Naive thymus-derived CD8-positive, alpha-beta T cell (primary cell): ENCODE measurements around the gene AP4S1. TPM values are rescaled to one million over a fixed set of nuclear protein-coding genes. Genes with fewer than 3 reads are reported as not detected.
"Not testable (repeated sequence)": the region's sequence is repeated elsewhere in the genome, so short reads cannot be mapped to it uniquely, and the experiment has no call there.

Experiments used
- ATAC-seq, 2 donors: fragments of 150-1000 bp; cut with Tn5 transposase in 1 of 2; sonication (Bioruptor Pico), chemical (Tn5 transposase) in 1 of 2; 1 replicate in 1 of 2; 2 replicates in 1 of 2; pipeline ENCODE4 v1.10.0; 2021; ENCODE audit warnings: mild to moderate bottlenecking in 2 of 2, moderate library complexity in 2 of 2
- POLR2A ChIA-PET: fragments of 350-600 bp; sonication (Branson Sonifier 250); formaldehyde crosslinking; loops from one replicate; lab custom pipeline; 2021; ENCODE audit warnings: antibody characterized with exemption; lab: Charles Lee
- DNase-seq, 10 donors: peaks; one replicate each; pipeline versions ENCODE4 v3.0.0 to v3.0.0-alpha.2; 2020 to 2022
- H3K27ac Mint-ChIP-seq, 10 donors: one replicate each; pipeline ENCODE4 v1.8.0; 2020 to 2022; ENCODE audit warnings: mild to moderate bottlenecking in 10 of 10, mixed read lengths in 10 of 10, moderate library complexity in 4 of 10, inconsistent platforms in 1 of 10
- H3K27me3 Mint-ChIP-seq, 5 donors: one replicate each; pipeline ENCODE4 v1.8.0; 2021 to 2022; ENCODE audit warnings: mixed read lengths in 5 of 5
- H3K36me3 Mint-ChIP-seq, 3 donors: one replicate each; pipeline ENCODE4 v1.8.0; 2020 to 2022; ENCODE audit warnings: mixed read lengths in 3 of 3, mild to moderate bottlenecking in 2 of 3, inconsistent platforms in 1 of 3
- H3K4me1 Mint-ChIP-seq, 4 donors: one replicate each; pipeline ENCODE4 v1.8.0; 2021 to 2022; ENCODE audit warnings: mixed read lengths in 4 of 4
- H3K4me3 Mint-ChIP-seq, 10 donors: one replicate each; pipeline ENCODE4 v1.8.0; 2020 to 2022; ENCODE audit warnings: mild to moderate bottlenecking in 10 of 10, mixed read lengths in 10 of 10, moderate library complexity in 6 of 10, inconsistent platforms in 1 of 10
- H3K9me3 Mint-ChIP-seq, 9 donors: one replicate each; pipeline ENCODE4 v1.8.0; 2020 to 2022; ENCODE audit warnings: mixed read lengths in 9 of 9, mild to moderate bottlenecking in 3 of 9, inconsistent platforms in 1 of 9, moderate library complexity in 1 of 9
- polyA plus RNA-seq, 3 donors: library from polyadenylated mRNA; unstranded; fragments of 300-500 nt; fragmentation: Illumina TruSeq; gene quantifications; one replicate each; pipeline ENCODE4 v1.2.3, GENCODE V29; 2021
- total RNA-seq, 8 experiments: library from RNA in 2 of 8; stranded (reverse) in 2 of 8; gene quantifications; one replicate each; pipeline ENCODE4 v1.2.3 and lab custom pipeline; 2021 to 2026

Gene AP4S1
- total and polyA plus RNA-seq, 5 experiments from 2014 or later, result 6.1 to 22.2 (median 11.1) TPM

- Mint-ChIP-seq H3K4me3 (no peak overlapping the region), H3K4me1 (no peaks in the 10 kb centered on the region), H3K27me3 (no peaks in the 10 kb centered on the region), H3K9me3 (peaks cover 0 to 9% (median 3%) of the 10 kb centered on the region in 9 donors), H3K27ac (peak overlapping the region in 1 of 10 donors; percentile 46), H3K36me3 (peaks cover 10 to 79% (median 32%) of the 10 kb centered on the region in 3 donors)
- POLR2A ChIA-PET, result no interaction called here
- DNase-seq (no peak), ATAC-seq (no peak)
Observed at GRCh38 chr14:31071151-31071550, 45.7 kb downstream of the AP4S1 start.

DNA sequence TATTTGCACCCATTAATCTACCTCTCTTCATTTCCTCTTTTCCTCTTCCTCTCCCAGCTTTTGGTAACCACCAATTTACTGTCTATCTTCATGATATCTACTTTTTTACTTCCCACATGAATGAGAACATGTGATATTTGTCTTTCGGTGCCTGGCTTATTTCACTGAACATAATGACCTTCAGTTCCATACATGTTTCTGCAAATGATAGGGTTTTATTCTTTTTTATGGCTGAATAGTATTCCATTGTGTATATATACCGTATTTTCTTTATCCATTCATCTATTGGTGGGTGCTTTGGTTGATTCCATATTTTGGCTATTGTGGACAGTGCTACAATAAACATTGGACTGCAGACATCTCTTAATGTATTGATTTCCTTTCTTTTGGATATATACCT is 49.7 kb downstream of the AP4S1 start:
- no peak for ATAC-seq

GRCh38 chr14:31078766-31079165 is 53.3 kb downstream of the AP4S1 start:
- peaks cover 7 to 55% (median 9%) of the 10 kb centered on the region in 3 donors for H3K36me3 Mint-ChIP-seq
- H3K4me1 Mint-ChIP-seq, result no peaks in the 10 kb centered on the region
- POLR2A ChIA-PET, result no interaction called here
- H3K27me3 Mint-ChIP-seq, result no peaks in the 10 kb centered on the region
- peaks cover 0 to 9% (median 3%) of the 10 kb centered on the region in 9 donors for H3K9me3 Mint-ChIP-seq
- peak overlapping the region in 1 of 10 donors; percentile 61 for H3K27ac Mint-ChIP-seq
- ATAC-seq (no peak), DNase-seq (no peak)
- H3K4me3 Mint-ChIP-seq, result no peak overlapping the region

More for the DNA sequence above, 49.7 kb downstream of the AP4S1 start:
- Mint-ChIP-seq H3K9me3 (peaks cover 0 to 9% (median 3%) of the 10 kb centered on the region in 9 donors), H3K4me1 (no peaks in the 10 kb centered on the region), H3K4me3 (no peak overlapping the region), H3K36me3 (peaks cover 10 to 64% (median 25%) of the 10 kb centered on the region in 3 donors), H3K27ac (no peak overlapping the region), H3K27me3 (no peaks in the 10 kb centered on the region)
- DNase-seq, result no peak
- POLR2A ChIA-PET, result no interaction called here

- Mint-ChIP-seq H3K4me1 (peaks cover 0 to 4% (median 0%) of the 10 kb centered on the region in 4 donors), H3K36me3 (peaks cover 4 to 55% (median 14%) of the 10 kb centered on the region in 3 donors), H3K27me3 (no peaks in the 10 kb centered on the region), H3K9me3 (peaks cover 0 to 5% (median 2%) of the 10 kb centered on the region in 9 donors), H3K4me3 (no peak overlapping the region), H3K27ac (peak overlapping the region in 2 of 10 donors; percentile 24 to 56)
- ATAC-seq, result no peak
- no peak for DNase-seq
- POLR2A ChIA-PET, result no interaction called here
Observed at GRCh38 chr14:31080056-31080455, 54.6 kb downstream of the AP4S1 start.

GRCh38 chr14:31080484-31080883 is 55.0 kb downstream of the AP4S1 start:
- POLR2A ChIA-PET, result no interaction called here
- DNase-seq (no peak), ATAC-seq (no peak)
- H3K27me3 Mint-ChIP-seq, result no peaks in the 10 kb centered on the region
- peaks cover 0 to 4% (median 0%) of the 10 kb centered on the region in 4 donors for H3K4me1 Mint-ChIP-seq
- no peak overlapping the region for H3K4me3 Mint-ChIP-seq
- peaks cover 0 to under 1% (median 0%) of the 10 kb centered on the region in 9 donors for H3K9me3 Mint-ChIP-seq
- peak overlapping the region in 5 of 10 donors; percentile 4 to 62 (median 41) for H3K27ac Mint-ChIP-seq
- H3K36me3 Mint-ChIP-seq, result peaks cover under 1 to 55% (median 11%) of the 10 kb centered on the region in 3 donors

DNA sequence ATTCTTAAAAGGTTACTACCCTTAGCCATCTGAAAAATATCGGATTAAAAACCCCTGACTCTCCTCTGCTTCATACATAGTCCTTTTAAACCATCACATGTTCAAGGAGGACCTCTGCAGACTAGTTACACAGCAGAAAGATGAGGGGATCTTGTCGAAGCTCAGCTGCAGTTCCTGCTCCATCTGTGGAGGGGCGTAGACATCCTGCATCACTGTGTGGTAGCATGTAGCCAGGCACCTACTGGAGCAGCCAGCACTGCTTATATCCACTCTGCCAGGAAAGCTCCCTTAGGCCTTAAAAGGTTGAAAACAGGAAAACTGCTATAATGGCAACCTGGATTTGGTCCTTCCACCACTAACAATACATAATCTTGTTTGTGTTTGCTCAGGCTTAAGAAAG is 58.3 kb downstream of the AP4S1 start:
- H3K4me3 Mint-ChIP-seq, result no peak overlapping the region
- H3K27ac Mint-ChIP-seq, result no peak overlapping the region
- H3K4me1 Mint-ChIP-seq, result peaks cover 0 to 4% (median 0%) of the 10 kb centered on the region in 4 donors
- no peak for ATAC-seq
- no peak for DNase-seq
- H3K27me3 Mint-ChIP-seq, result no peaks in the 10 kb centered on the region
- POLR2A ChIA-PET, result no interaction called here
- H3K36me3 Mint-ChIP-seq, result peaks cover 0 to 42% (median 10%) of the 10 kb centered on the region in 3 donors
- no peaks in the 10 kb centered on the region for H3K9me3 Mint-ChIP-seq

GRCh38 chr14:31084385-31084784 is 58.9 kb downstream of the AP4S1 start:
- no peaks in the 10 kb centered on the region for H3K9me3 Mint-ChIP-seq
- H3K4me1 Mint-ChIP-seq, result peaks cover 0 to 4% (median 0%) of the 10 kb centered on the region in 4 donors
- ATAC-seq, result no peak
- POLR2A ChIA-PET, result no interaction called here
- H3K4me3 Mint-ChIP-seq, result no peak overlapping the region
- H3K27ac Mint-ChIP-seq, result peak overlapping the region in 1 of 10 donors; percentile 14
- peaks cover 0 to 40% (median 10%) of the 10 kb centered on the region in 3 donors for H3K36me3 Mint-ChIP-seq
- no peak for DNase-seq
- no peaks in the 10 kb centered on the region for H3K27me3 Mint-ChIP-seq

DNA sequence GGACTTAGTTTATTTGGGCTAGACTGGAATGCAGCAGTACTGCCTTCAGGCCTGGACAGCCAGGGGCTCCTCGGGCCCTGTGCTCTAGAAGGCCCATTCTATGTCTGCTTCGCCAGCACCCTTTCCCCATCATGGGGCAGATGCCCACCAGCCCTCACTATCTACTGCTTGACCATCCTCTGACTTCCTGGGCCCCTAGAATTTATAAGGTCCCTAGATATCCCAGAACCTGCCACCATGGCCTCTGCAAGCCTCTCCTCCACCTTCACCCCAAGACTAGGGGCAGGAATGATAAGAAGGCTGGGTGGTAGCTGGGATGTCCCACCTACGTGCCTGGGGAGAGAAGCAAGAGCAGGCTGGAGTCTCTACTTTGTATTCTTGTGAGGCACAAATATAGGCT is 59.6 kb downstream of the AP4S1 start:
- ATAC-seq (no peak), DNase-seq (no peak)
- no peaks in the 10 kb centered on the region for H3K27me3 Mint-ChIP-seq
- H3K4me3 Mint-ChIP-seq, result no peak overlapping the region
- no peaks in the 10 kb centered on the region for H3K9me3 Mint-ChIP-seq
- H3K4me1 Mint-ChIP-seq, result peaks cover 0 to 4% (median 0%) of the 10 kb centered on the region in 4 donors
- POLR2A ChIA-PET, result no interaction called here
- peaks cover 0 to 38% (median 10%) of the 10 kb centered on the region in 3 donors for H3K36me3 Mint-ChIP-seq
- H3K27ac Mint-ChIP-seq, result peak overlapping the region in 1 of 10 donors; percentile 43

DNA sequence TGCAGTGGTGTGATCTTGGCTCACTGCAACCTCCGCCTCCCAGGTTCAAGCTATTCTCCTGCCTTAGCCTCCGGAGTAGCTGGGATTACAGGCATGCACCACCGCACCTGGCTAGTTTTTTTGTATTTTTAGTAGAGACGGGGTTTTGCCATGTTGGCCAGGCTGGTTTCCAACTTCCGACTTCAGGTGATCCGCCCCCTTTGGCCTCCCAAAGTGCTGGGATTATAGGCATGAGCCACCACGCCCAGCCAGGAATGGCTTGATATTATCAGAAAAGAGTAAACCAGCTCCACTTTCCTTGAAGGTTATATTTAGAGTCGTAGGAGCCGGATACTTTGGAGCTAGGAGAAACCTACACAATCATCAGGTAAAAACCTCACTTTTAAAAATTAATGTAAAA is 61.0 kb downstream of the AP4S1 start:
- ATAC-seq, H3K27ac Mint-ChIP-seq, DNase-seq, H3K9me3 Mint-ChIP-seq, POLR2A ChIA-PET, H3K4me3 Mint-ChIP-seq, H3K4me1 Mint-ChIP-seq, H3K27me3 Mint-ChIP-seq: not testable (repeated sequence)
- peaks cover 0 to 26% (median 10%) of the 10 kb centered on the region in 3 donors for H3K36me3 Mint-ChIP-seq

DNA sequence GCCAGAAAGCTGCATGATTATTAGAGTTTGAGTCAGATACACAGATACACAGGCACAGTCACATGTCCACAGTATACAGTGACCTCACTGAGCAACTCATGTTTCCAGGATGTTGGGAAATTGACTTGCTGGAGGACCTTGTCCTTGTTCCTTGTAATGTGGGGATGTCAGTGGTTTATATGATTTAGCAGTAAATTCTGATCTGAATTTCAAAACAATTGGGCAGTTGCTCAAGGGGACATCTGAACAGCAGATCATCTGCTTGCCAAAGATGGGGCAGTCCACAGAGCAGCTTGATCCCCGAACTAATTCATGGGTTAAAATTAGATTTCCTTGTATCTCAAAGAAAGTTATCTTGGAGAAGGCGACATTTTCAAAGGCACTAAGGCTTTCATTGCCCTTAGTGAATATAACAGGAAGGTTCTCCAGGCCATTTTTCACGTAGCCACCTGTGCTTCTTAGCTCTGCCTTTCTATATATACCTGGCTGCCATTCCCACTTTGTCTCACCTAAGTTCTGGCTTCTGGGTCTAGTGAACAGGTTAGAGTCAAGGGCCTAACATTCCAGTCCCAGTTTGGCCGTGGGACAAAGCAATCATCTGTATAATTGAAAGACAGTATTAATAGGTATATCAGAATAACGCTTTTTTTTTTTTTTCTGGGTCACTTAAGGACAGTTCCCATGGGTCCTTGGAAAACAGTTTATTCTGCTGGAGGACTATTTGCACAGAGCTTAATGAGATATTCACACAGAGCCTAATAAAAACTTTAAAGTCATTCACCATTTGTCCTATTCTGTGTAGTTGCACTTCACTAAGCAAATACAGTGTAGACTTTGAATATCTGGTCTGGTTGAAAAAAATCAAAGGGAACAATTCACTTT is 65.7 kb downstream of the AP4S1 start:
- DNase-seq (no peak), ATAC-seq (no peak)
- Mint-ChIP-seq H3K4me1 (no peaks in the 10 kb centered on the region), H3K4me3 (no peak overlapping the region), H3K36me3 (peaks cover 0 to 9% (median 0%) of the 10 kb centered on the region in 3 donors), H3K9me3 (no peaks in the 10 kb centered on the region), H3K27ac (peak overlapping the region in 2 of 10 donors; percentile 34 to 55), H3K27me3 (no peaks in the 10 kb centered on the region)
- POLR2A ChIA-PET, result no interaction called here

- no peak for ATAC-seq
Observed at GRCh38 chr14:31092160-31092708, 66.8 kb downstream of the AP4S1 start.

GRCh38 chr14:31093884-31094839 is 68.7 kb downstream of the AP4S1 start:
- DNase-seq, ATAC-seq, H3K9me3 Mint-ChIP-seq, H3K4me3 Mint-ChIP-seq, POLR2A ChIA-PET, H3K27me3 Mint-ChIP-seq, H3K4me1 Mint-ChIP-seq: not testable (repeated sequence)
- Mint-ChIP-seq H3K36me3 (peaks cover 8 to 24% (median 10%) of the 10 kb centered on the region in 3 donors), H3K27ac (peak overlapping the region in 3 of 10 donors; percentile 15 to 60 (median 24))

More at GRCh38 chr14:31092160-31092708, 66.8 kb downstream of the AP4S1 start:
- Mint-ChIP-seq H3K4me3 (no peak overlapping the region), H3K27me3 (no peaks in the 10 kb centered on the region), H3K9me3 (no peaks in the 10 kb centered on the region), H3K27ac (peak overlapping the region in 2 of 10 donors; percentile 3 to 27), H3K36me3 (peaks cover 0 to 14% (median under 1%) of the 10 kb centered on the region in 3 donors), H3K4me1 (no peaks in the 10 kb centered on the region)
- DNase-seq, result no peak
- POLR2A ChIA-PET, result no interaction called here
